Measurements from ENCODE around the gene PRR20D.
"Not testable (repeated sequence)": the region's sequence is repeated elsewhere in the genome, so short reads cannot be mapped to it uniquely, and the experiment has no call there.

PRR20D gene

DNA sequence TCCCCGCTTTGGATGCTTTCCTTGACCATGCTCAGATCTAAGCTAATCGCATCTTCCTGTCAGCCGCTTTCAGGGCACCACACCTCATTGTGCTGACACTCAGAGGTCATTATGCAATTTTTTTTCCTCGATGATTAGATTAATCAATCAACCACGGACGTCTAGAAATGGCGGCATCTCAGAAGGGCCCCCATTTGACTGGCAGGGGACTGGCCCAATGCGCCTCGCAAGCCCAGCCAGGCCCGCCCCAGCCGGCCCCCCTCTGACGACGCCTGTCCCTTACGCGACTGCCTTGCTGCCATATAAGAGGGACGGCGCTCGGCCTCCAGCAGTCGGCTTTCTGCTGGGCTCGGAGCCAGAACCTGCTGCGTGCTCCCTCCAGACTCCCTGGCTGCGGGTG is at the start of gene PRR20D:
Gene PRR20D, plus strand, starts transcription at position 301 of the 400 bp plus-strand sequence. CDS start 387 bp downstream, outside the sequence.
- DNase-seq, result not testable (repeated sequence)

- DNase-seq, result no peak
Observed at GRCh38 chr13:57114945-57115344, 45.5 kb upstream of the PRR20D start.

DNA sequence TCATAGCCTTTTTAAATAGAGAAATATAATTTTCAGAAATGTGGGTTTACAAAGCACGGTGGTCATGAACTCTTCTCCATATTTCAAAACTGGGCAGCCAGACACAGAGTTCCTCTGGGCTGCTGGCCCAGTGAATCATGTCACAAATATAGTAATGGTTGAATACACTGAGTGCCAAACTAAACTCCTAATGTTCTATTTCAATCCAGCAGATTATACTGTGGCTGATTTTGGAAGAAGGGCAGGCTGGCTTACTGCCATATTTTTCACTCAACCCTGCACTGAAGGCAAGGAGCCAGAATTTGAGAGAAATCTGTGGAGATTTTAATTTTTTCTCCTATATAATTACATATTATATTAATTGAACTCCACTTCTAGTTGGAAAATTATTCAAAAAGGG is 36.8 kb upstream of the PRR20D start:
- no peak for DNase-seq

DNA sequence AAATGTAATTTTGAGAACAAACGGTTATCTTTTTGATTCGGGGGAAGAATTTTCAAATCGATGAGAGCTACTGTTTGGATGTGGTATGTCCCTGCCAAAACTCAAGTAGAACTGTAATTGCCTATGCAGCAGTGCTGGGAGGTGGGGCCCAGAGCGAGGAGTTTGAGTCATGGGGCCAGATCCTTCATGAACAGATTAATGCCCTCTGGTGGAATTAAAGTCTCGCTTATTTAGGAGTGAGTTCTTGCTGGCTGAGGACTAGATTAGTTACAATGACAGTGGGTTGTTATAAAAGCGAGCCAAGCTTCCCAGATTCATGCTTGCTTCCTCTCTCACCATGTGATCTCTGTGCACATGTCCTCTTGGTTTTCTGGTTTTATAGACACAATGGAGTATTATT is 31.5 kb upstream of the PRR20D start:
- no peak for DNase-seq

DNA sequence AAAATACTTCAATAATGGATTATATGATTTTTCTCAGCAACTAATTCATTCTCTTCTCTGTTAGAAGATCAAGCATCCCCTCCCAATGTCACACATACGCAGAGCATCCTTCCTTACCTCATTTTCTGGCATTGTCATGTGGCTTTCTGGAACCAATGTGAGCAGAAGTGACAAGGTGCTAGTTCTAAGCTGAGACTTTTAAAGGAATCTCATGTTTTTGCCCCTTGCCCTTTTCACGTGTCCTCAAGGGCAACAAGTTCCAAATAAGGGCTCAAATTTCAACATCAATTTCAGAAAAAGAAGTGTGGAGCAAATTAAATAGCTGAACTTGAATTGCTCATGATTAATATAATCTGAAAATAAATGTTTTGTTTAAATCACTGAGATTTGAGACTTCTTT is 24.3 kb upstream of the PRR20D start:
- DNase-seq, result no peak

DNA sequence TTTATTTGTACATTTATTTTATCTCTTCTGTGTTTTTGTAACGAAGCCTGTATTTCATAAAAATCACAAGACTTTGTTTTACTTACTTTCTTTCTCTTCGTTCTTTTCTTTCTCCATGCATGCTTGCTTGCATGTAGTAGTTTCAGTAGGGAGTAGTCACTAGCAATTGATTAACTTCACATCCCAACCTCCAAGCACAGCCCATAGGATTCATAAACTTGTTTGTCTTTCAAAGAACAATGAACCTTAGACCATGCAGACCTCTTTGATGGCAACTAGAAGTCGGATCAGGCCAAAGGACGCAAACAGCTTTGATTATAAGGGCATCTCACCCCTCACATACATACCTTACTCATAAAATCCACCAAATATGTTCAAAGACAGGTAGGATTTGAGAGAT is 22.8 kb upstream of the PRR20D start:
- DNase-seq, result no peak

DNA sequence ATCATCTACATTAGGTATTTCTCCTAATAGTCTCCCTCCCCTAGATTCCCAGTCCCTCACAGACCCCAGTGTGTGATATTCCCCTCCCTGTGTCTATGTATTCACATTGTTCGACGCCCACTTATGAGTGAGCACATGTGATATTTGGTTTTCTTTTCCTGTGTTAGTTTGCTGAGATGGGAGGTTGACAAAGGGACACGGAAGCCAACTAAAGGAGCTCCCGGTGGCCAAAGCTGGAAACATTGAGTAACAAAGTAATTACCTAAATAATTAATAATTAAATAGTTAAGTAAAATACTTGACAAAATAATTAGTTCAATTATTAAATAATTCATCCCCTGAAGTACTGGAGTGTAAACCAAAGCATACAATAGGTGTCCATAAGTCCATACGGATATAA is 21.4 kb upstream of the PRR20D start:
- no peak for DNase-seq

GRCh38 chr13:57139781-57140180 is 20.7 kb upstream of the PRR20D start:
- DNase-seq, result not testable (repeated sequence)

GRCh38 chr13:57140235-57140968 is 20.0 kb upstream of the PRR20D start, which contains the start of gene PRR20A:
PRR20A (plus strand) TSS chr13:57140918; CDS start chr13:57141305, 387 bp downstream.
- not testable (repeated sequence) for DNase-seq

- DNase-seq, result not testable (repeated sequence)
Observed at GRCh38 chr13:57147188-57147587, 13.2 kb upstream of the PRR20D start, which contains the start of gene PRR20B. PRR20B (plus strand) TSS chr13:57147488; CDS start chr13:57147875, 387 bp downstream.

DNA sequence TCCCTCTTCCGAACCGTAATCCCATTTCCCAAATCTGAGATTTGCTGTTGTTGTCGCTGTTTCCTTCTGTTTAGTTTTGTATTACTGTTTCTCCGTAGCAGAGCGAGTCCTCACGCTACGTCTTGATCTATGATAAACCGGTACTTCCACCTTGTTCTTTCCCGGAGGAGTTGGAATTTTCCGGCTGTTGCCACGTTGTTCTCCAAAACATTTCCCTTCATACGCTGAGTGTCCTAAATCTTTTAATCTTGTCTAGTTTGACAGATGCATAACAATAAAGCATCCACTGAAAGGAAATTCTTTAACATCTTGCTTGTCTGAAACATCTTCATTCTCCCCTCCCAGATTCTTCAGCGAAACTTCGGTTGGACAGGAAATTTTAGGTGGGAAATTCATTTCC is 12.3 kb upstream of the PRR20D start:
- DNase-seq, result not testable (repeated sequence)

- not testable (repeated sequence) for DNase-seq
Observed at GRCh38 chr13:57153761-57154160, 6.7 kb upstream of the PRR20D start, which contains the start of gene PRR20C. PRR20C (plus strand) TSS chr13:57154061; CDS start chr13:57154448, 387 bp downstream.

- not testable (repeated sequence) for DNase-seq
Observed at GRCh38 chr13:57166897-57167296, 6.5 kb downstream of the PRR20D start, which contains the start of gene PRR20E. PRR20E (plus strand) TSS chr13:57167197; CDS start chr13:57167584, 387 bp downstream.

DNA sequence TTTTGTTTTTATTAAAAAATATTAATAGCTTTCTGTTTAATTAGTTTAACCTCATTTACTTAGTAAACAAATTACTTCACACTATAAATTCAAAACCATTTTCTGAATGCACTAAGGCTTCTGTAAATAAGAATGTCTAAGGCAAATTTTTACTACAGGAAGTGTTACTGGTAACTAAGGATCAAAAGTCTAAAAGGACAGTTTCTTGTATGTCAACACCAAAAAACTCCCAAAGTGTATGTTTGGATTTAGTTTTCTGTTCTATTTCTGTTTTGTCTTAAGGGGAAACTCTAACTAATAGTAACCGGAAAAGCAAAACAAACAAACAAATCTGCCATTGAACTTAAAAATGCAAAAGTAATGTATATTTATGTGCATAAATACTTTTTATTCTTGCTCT is 31.2 kb downstream of the PRR20D start:
- DNase-seq, result no peak

GRCh38 chr13:57212989-57213388 is 52.6 kb downstream of the PRR20D start:
- no peak for DNase-seq

All from stimulated activated CD4-positive, alpha-beta T cell treated with anti-CD3 and anti-CD28 coated beads, Interleukin-12 subunit alpha, Interleukin-12 subunit beta, amount 100 ng/mL, for 4 hours (primary cell).